B cell (primary cell): ENCODE results near the gene KCNQ5. TPM values are rescaled to one million over a fixed set of nuclear protein-coding genes. Genes with fewer than 3 reads are reported as not detected.

Source experiments
- ATAC-seq: fragments of 200-7000 bp; cut with Tn5 transposase; one replicate; pipeline ENCODE4 v1.10.0; 2021; ENCODE audit warnings: low read depth, mild to moderate bottlenecking, moderate number of reproducible peaks, moderate library complexity
- CTCF ChIA-PET: fragments of 350-600 bp; sonication (Branson Sonifier 250); formaldehyde crosslinking; loops from one replicate; lab custom pipeline; 2021; ENCODE audit warnings: antibody characterized with exemption, inconsistent platforms; lab: Charles Lee
- POLR2A ChIA-PET: fragments of 350-600 bp; sonication (Branson Sonifier 250); formaldehyde crosslinking; loops from one replicate; lab custom pipeline; 2021; ENCODE audit warnings: antibody characterized with exemption; lab: Charles Lee
- DNase-seq: peaks from one replicate; pipeline ENCODE4 v3.0.0; 2013
- H2AFZ ChIP-seq: 2 replicates; pipeline ENCODE4 v1.6.1; 2012; ENCODE audit warnings: mild to moderate bottlenecking, low read depth, low read length; ENCODE audit not compliant: insufficient read depth, poor library complexity, severe bottlenecking
- H3K27ac ChIP-seq, 2 donors: 1 replicate in 1 of 2; 2 replicates in 1 of 2; pipeline ENCODE4 v1.5.1; 2012 to 2013; ENCODE audit warnings: low read length in 2 of 2, mild to moderate bottlenecking in 2 of 2, moderate library complexity in 1 of 2
- H3K27me3 ChIP-seq, 4 experiments: fragments of 200-600 bp in 1 of 4; sonication (generic) in 1 of 4; replicated peaks in 1 of 4; 1 replicate in 2 of 4; 2 replicates in 2 of 4; pipeline versions ENCODE4 v1.6.1 to v1.7.0; 2013 to 2016; ENCODE audit warnings: low read length in 3 of 4, mild to moderate bottlenecking in 2 of 4, mixed read lengths in 1 of 4, moderate library complexity in 1 of 4; ENCODE audit not compliant: insufficient read depth in 4 of 4, control insufficient read depth in 3 of 4; ENCODE audit errors: control extremely low read depth in 1 of 4
- H3K36me3 ChIP-seq, 2 experiments: replicated peaks in 1 of 2; 1 replicate in 1 of 2; 2 replicates in 1 of 2; pipeline versions ENCODE4 v1.6.1 to v1.7.1; 2013; ENCODE audit warnings: low read length in 1 of 2; ENCODE audit not compliant: insufficient read depth in 2 of 2, control insufficient read depth in 1 of 2; ENCODE audit errors: control extremely low read depth in 1 of 2, extremely low read depth in 1 of 2
- H3K4me1 ChIP-seq, 2 donors: fragments of 200-600 bp in 1 of 2; sonication (generic) in 1 of 2; 1 replicate in 1 of 2; 2 replicates in 1 of 2; pipeline versions ENCODE4 v1.5.1 to v1.6.1; 2013 to 2017; ENCODE audit warnings: low read length in 2 of 2; ENCODE audit not compliant: control insufficient read depth in 2 of 2, insufficient read depth in 2 of 2
- H3K4me2 ChIP-seq: replicated peaks from 2 replicates; pipeline ENCODE3; 2012; ENCODE audit warnings: mild to moderate bottlenecking, low read depth, low read length; ENCODE audit not compliant: poor library complexity, severe bottlenecking
- H3K4me3 ChIP-seq, 5 experiments: fragments of 200-600 bp in 1 of 5; sonication (generic) in 1 of 5; 1 replicate in 3 of 5; 2 replicates in 2 of 5; pipeline versions ENCODE4 v1.5.1 to v1.7.0; 2011 to 2016; ENCODE audit warnings: low read length in 4 of 5, mild to moderate bottlenecking in 4 of 5, low read depth in 2 of 5, control low read depth in 1 of 5, moderate library complexity in 1 of 5; ENCODE audit not compliant: insufficient read depth in 1 of 5; ENCODE audit errors: control extremely low read depth in 1 of 5, extremely low read depth in 1 of 5
- H3K79me2 ChIP-seq: fragments of 200-600 bp; sonication (generic); one replicate; pipeline ENCODE4 v1.6.0; 2016; ENCODE audit warnings: low read length; ENCODE audit not compliant: control insufficient read depth, insufficient read depth
- H3K9ac ChIP-seq: fragments of 200-600 bp; sonication (generic); 2 replicates; pipeline ENCODE4 v1.6.1; 2017; ENCODE audit warnings: mild to moderate bottlenecking, low read length, moderate library complexity
- H3K9me3 ChIP-seq, 3 donors: one replicate each; pipeline versions ENCODE4 v1.6.1 to v1.7.1; 2013; ENCODE audit warnings: low read length in 2 of 3; ENCODE audit not compliant: control insufficient read depth in 2 of 3, insufficient read depth in 1 of 3; ENCODE audit errors: control extremely low read depth in 1 of 3
- H4K20me1 ChIP-seq: 2 replicates; pipeline ENCODE4 v1.6.0; 2012; ENCODE audit warnings: mild to moderate bottlenecking, low read length; ENCODE audit not compliant: insufficient read depth, control insufficient read depth, poor library complexity, severe bottlenecking
- H3K27ac Mint-ChIP-seq: one replicate; pipeline ENCODE4 v1.8.0; 2021; ENCODE audit warnings: mixed read lengths
- H3K27me3 Mint-ChIP-seq: one replicate; pipeline ENCODE4 v1.8.0; 2021; ENCODE audit warnings: mixed read lengths
- H3K4me1 Mint-ChIP-seq: one replicate; pipeline ENCODE4 v1.8.0; 2021; ENCODE audit warnings: mixed read lengths
- H3K4me3 Mint-ChIP-seq: one replicate; pipeline ENCODE4 v1.8.0; 2021; ENCODE audit warnings: mixed read lengths
- H3K9me3 Mint-ChIP-seq: one replicate; pipeline ENCODE4 v1.8.0; 2022; ENCODE audit warnings: mixed read lengths; ENCODE audit not compliant: insufficient read depth
- EZH2 ChIP-seq: IDR thresholded peaks from 2 replicates; pipeline ENCODE4 v1.6.1; 2012; ENCODE audit warnings: borderline replicate concordance, low read depth, mild to moderate bottlenecking, moderate library complexity, low read length; ENCODE audit not compliant: insufficient read depth, poor library complexity, severe bottlenecking
- whole genome bisulfite sequencing: methylation state at CpG from one replicate; pipeline ENCODE4 v1.1.5; 2013; ENCODE audit warnings: missing lambda C conversion rate; ENCODE audit not compliant: insufficient coverage; 5-methylcytosine and 5-hydroxymethylcytosine counted together
- intact Hi-C: fragments of 100-400 bp; cut with micrococcal nuclease; formaldehyde crosslinking; loops from one replicate; pipeline ENCODE4 v1.10.0; 2022
- polyA plus RNA-seq: library from polyadenylated mRNA; depleted of rRNA; stranded (reverse); fragments of >200 nt; gene quantifications from 2 replicates; pipeline ENCODE4 v1.2.3, GENCODE V29; 2012
- total RNA-seq, 2 donors: library from RNA; stranded (reverse); fragments of 120-200 nt in 1 of 2; gene quantifications; 1 replicate in 1 of 2; 2 replicates in 1 of 2; pipeline versions ENCODE4 v1.2.3 to v1.2.4, GENCODE V29; 2013 to 2022
- TF ChIP-seq, protein P1 (sequence below): fragments of 200-600 bp; IDR thresholded peaks from one replicate; pipeline ENCODE4 v1.8.0; 2022; ENCODE audit warnings: antibody characterized with exemption, mild to moderate bottlenecking

The KCNQ5 gene
- total and polyA plus RNA-seq, 2 donors (not counting 1 experiment from before 2014, with no cell fraction given): 2.3 to 9.4 TPM

DNA sequence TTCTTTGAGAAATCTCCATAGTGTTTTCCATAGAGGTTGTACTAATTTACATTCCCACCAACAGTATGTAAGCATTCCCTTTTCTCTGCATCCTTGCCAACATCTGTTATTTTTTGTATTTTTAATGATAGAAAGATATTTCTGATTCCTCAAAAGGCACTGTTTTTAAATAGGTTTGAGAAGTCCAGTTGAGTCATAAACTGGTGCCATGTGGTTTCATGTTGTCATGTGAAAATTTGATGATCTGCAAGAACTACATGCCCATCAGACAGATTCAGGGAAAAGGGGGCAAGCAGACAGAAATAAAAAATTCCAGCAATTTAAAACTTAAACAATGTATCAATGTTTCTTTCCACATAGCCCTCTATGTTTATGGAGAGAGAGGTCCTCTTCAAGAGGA, 227.5 kb downstream of the KCNQ5 start:
- ChIA-PET POLR2A (no interaction called here), CTCF (no interaction called here)
- no peaks in the 10 kb centered on the region for H3K4me1 ChIP-seq
- H3K27me3 ChIP-seq: no peaks in the 10 kb centered on the region
- H3K27me3 Mint-ChIP-seq: no peaks in the 10 kb centered on the region
- TF ChIP-seq, protein P1, sequence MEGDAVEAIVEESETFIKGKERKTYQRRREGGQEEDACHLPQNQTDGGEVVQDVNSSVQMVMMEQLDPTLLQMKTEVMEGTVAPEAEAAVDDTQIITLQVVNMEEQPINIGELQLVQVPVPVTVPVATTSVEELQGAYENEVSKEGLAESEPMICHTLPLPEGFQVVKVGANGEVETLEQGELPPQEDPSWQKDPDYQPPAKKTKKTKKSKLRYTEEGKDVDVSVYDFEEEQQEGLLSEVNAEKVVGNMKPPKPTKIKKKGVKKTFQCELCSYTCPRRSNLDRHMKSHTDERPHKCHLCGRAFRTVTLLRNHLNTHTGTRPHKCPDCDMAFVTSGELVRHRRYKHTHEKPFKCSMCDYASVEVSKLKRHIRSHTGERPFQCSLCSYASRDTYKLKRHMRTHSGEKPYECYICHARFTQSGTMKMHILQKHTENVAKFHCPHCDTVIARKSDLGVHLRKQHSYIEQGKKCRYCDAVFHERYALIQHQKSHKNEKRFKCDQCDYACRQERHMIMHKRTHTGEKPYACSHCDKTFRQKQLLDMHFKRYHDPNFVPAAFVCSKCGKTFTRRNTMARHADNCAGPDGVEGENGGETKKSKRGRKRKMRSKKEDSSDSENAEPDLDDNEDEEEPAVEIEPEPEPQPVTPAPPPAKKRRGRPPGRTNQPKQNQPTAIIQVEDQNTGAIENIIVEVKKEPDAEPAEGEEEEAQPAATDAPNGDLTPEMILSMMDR: no peak
- TF ChIP-seq EZH2: no peak
- H3K4me1 Mint-ChIP-seq: no peaks in the 10 kb centered on the region
- H3K4me3 ChIP-seq: no peak overlapping the region
- H3K9me3 Mint-ChIP-seq: no peaks in the 10 kb centered on the region
- ATAC-seq (no peak), DNase-seq (no peak)
- H3K36me3 ChIP-seq: peaks cover 0 to 1% of the 10 kb centered on the region in 2 experiments
- intact Hi-C loops: no loop called here
- no peaks in the 10 kb centered on the region for H4K20me1 ChIP-seq
- no peak overlapping the region for H3K27ac ChIP-seq
- H3K9ac ChIP-seq: no peak overlapping the region
- H3K79me2 ChIP-seq: no peaks in the 10 kb centered on the region
- H3K4me2 ChIP-seq: no peak overlapping the region
- H3K9me3 ChIP-seq: no peaks in the 10 kb centered on the region
- H2AFZ ChIP-seq: no peak overlapping the region
- H3K4me3 Mint-ChIP-seq: no peak overlapping the region
- H3K27ac Mint-ChIP-seq: no peak overlapping the region

DNA sequence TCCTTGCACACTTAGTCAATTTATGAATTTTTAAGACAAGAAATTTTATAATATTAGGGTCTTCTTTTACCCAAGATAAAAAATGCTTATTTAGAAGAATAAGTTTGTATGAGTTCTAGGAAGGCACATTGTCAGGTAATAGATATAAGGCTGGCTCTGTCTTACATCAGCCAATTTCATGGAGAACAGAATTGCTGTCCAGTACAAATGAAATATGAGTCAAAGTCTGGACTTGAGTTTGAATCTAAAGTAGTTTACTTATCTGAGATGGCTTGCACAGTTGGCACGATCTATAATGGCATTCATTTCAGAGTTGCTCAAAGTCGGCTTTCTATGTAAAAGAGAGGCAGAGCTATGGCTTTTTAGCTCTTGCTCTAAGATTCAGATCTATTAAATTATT, 228.2 kb downstream of the KCNQ5 start:
- ATAC-seq (no peak), DNase-seq (no peak)
- Histone ChIP-seq H3K4me3 (no peak overlapping the region), H3K4me1 (no peaks in the 10 kb centered on the region), H3K79me2 (no peaks in the 10 kb centered on the region), H3K9ac (no peak overlapping the region), H4K20me1 (no peaks in the 10 kb centered on the region), H2AFZ (no peak overlapping the region), H3K36me3 (peaks cover 0 to 1% of the 10 kb centered on the region in 2 experiments), H3K27me3 (no peaks in the 10 kb centered on the region), H3K4me2 (no peak overlapping the region), H3K27ac (no peak overlapping the region), H3K9me3 (no peaks in the 10 kb centered on the region)
- ChIA-PET CTCF (no interaction called here), POLR2A (no interaction called here)
- Mint-ChIP-seq H3K27ac (no peak overlapping the region), H3K4me3 (no peak overlapping the region), H3K27me3 (no peaks in the 10 kb centered on the region), H3K4me1 (no peaks in the 10 kb centered on the region), H3K9me3 (no peaks in the 10 kb centered on the region)
- intact Hi-C loops: no loop called here
- 93% methylated on average over 2 of the region's 2 CpGs for WGBS
- TF ChIP-seq EZH2: no peak
- TF ChIP-seq, protein P1: no peak
